ENCODE measurements around the gene TMEM238L. TPM values are rescaled to one million over a fixed set of nuclear protein-coding genes. Genes with fewer than 3 reads are reported as not detected.

The TMEM238L gene
- total and polyA plus RNA-seq, 2 of the 8 experiments (the other 6 are each of a cell fraction or from before 2014, with no cell fraction given) = not detected

DNA sequence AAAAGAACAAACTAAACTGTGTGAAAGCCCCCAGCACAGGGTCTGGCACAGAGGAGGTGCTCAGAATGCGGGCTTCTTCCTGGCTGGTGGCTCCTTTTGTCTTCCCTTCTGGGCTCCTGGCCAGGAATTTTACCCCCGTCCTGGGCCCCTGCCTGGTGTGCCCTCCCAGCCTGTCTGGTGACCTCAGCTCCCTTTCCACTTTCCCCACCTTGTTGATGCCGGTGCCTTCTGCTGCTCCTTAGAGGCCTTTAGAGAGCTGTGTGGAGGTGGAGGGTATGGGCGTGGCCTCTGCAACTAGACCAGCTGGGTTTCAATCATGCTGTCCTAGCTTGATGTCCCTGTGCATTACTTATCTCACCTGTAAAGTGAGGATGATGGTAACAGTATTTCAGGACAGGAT is 17.2 kb upstream of the TMEM238L start:
- H4K8ac ChIP-seq (ENCODE audit: extremely low read depth, insufficient read depth, low read length) = no peak overlapping the region
- H3K14ac ChIP-seq (ENCODE audit: insufficient read length) = no peak overlapping the region
- FAIRE-seq (no peak), DNase-seq (ENCODE audit: low read depth in 1 of 2, low spot score in 2 of 2) (no peak)
- WGBS, 2 experiments (ENCODE audit: extremely low coverage in 1 of 2, insufficient coverage in 1 of 2, insufficient read length in 1 of 2, insufficient replicate concordance in 2 of 2, low coverage in 1 of 2, low lambda C conversion rate in 2 of 2, missing lambda C conversion rate in 1 of 2) = 60% methylated on average over 4 of the region's 4 CpGs; no CpG with 5 or more reads in 1 of the 2 experiments
- no peaks in the 10 kb centered on the region for H4K20me1 ChIP-seq (replicated peaks in 1 of 2; ENCODE audit: control insufficient read depth in 1 of 2, insufficient read depth in 2 of 2, low read length in 2 of 2)
- H2BK120ac ChIP-seq (replicated peaks; ENCODE audit: low read depth, low read length) = no peak overlapping the region
- no peak overlapping the region for H2AK5ac ChIP-seq (ENCODE audit: low read depth, low read length)
- H3K9ac ChIP-seq (replicated peaks in 1 of 4; ENCODE audit: extremely low read depth in 1 of 4, low read depth in 3 of 4, low read length in 3 of 4) = no peak overlapping the region
- no peaks in the 10 kb centered on the region for H3K36me3 ChIP-seq (ENCODE audit: control insufficient read depth in 2 of 4, insufficient read depth in 4 of 4, low read length in 3 of 4)
- H3K4me3 ChIP-seq (ENCODE audit: extremely low read depth in 1 of 4, insufficient read depth in 2 of 4, low read depth in 3 of 4, low read length in 4 of 4) = no peak overlapping the region
- H3K4ac ChIP-seq (replicated peaks; ENCODE audit: insufficient read length, low read depth, low read length) = no peak overlapping the region
- H3K27ac ChIP-seq (ENCODE audit: low read depth, low read length) = no peak overlapping the region
- H2BK5ac ChIP-seq (ENCODE audit: low read depth, low read length) = no peak overlapping the region
- H2BK15ac ChIP-seq (ENCODE audit: low read length) = no peak overlapping the region
- no peak overlapping the region for H2AFZ ChIP-seq (ENCODE audit: low read length)
- H3K4me2 ChIP-seq (ENCODE audit: insufficient read depth in 1 of 2, low read depth in 2 of 2, low read length in 2 of 2) = no peak overlapping the region
- no peaks in the 10 kb centered on the region for H3K79me2 ChIP-seq (ENCODE audit: control insufficient read depth in 1 of 2, insufficient read depth in 2 of 2, low read length in 2 of 2)
- no peaks in the 10 kb centered on the region for H3K79me1 ChIP-seq (ENCODE audit: low read depth, low read length)
- no peaks in the 10 kb centered on the region for H3K4me1 ChIP-seq (replicated peaks in 1 of 4; ENCODE audit: control insufficient read depth in 3 of 4, insufficient read depth in 4 of 4, low read length in 3 of 4)
- H3K18ac ChIP-seq (ENCODE audit: extremely low read depth, low read length) = no peak overlapping the region
- no peak overlapping the region for H2BK12ac ChIP-seq (ENCODE audit: low read depth, low read length)
- H3K23ac ChIP-seq (ENCODE audit: insufficient read length) = no peak overlapping the region
- POLR2A ChIA-PET (ENCODE audit: partially characterized antibody) = interaction anchor here (1.8 kb wide), 1 partner anchor 22 kb away, joined by 4 read pairs; no protein-coding TSS in a partner anchor
- no peak overlapping the region for H3K56ac ChIP-seq (replicated peaks; ENCODE audit: insufficient read length, low read depth, low read length)
- no peaks in the 10 kb centered on the region for H3K9me3 ChIP-seq (ENCODE audit: insufficient read depth in 2 of 2, low read depth in 1 of 2, low read length in 1 of 2)
- CTCF ChIA-PET (ENCODE audit: partially characterized antibody) = interaction anchor here (0.9 to 3.0 kb wide), 6 partner anchors 22 to 171 kb away, joined by 3 to 12 read pairs (median 4); no protein-coding TSS in a partner anchor
- H4K91ac ChIP-seq (replicated peaks; ENCODE audit: insufficient read length, low read length) = no peak overlapping the region
- H3K27me3 ChIP-seq (replicated peaks in 1 of 4; ENCODE audit: control insufficient read depth in 3 of 4, extremely low read depth in 1 of 4, insufficient read depth in 3 of 4, low read length in 3 of 4) = no peaks in the 10 kb centered on the region
- H2BK20ac ChIP-seq (ENCODE audit: low read length) = no peak overlapping the region
- H3K23me2 ChIP-seq (ENCODE audit: low read depth, low read length) = no peaks in the 10 kb centered on the region
- no peak overlapping the region for H4K5ac ChIP-seq (ENCODE audit: insufficient read length, low read depth, low read length)
- no peak for TF ChIP-seq BACH1 (IDR thresholded peaks at IDR 0.05; ENCODE audit: low read length)
- no peak for TF ChIP-seq JUND (IDR thresholded peaks at IDR 0.05; ENCODE audit: low read length)
- TF ChIP-seq, protein P1, sequence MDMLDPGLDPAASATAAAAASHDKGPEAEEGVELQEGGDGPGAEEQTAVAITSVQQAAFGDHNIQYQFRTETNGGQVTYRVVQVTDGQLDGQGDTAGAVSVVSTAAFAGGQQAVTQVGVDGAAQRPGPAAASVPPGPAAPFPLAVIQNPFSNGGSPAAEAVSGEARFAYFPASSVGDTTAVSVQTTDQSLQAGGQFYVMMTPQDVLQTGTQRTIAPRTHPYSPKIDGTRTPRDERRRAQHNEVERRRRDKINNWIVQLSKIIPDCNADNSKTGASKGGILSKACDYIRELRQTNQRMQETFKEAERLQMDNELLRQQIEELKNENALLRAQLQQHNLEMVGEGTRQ (IDR thresholded peaks at IDR 0.05; ENCODE audit: low read length) = no peak
- no peak for TF ChIP-seq CHD2 (IDR thresholded peaks at IDR 0.05; ENCODE audit: low read length)
- TF ChIP-seq SRF (IDR thresholded peaks at IDR 0.05; ENCODE audit: low read depth, low read length) = no peak
- TF ChIP-seq CEBPB (IDR thresholded peaks at IDR 0.05; ENCODE audit: low read depth, low read length) = no peak
- TF ChIP-seq RXRA (IDR thresholded peaks at IDR 0.05; ENCODE audit: insufficient read depth, low read depth, low read length) = no peak
- no peak for TF ChIP-seq GTF2F1 (IDR thresholded peaks at IDR 0.05; ENCODE audit: borderline replicate concordance, low read depth, low read length)
- TF ChIP-seq EGR1 (IDR thresholded peaks at IDR 0.05; ENCODE audit: borderline replicate concordance, low read depth, low read length) = no peak
- TF ChIP-seq SP2 (IDR thresholded peaks at IDR 0.05; ENCODE audit: low read length) = no peak
- TF ChIP-seq EZH2 (IDR thresholded peaks at IDR 0.05; ENCODE audit: low read depth, low read length, severe bottlenecking) = no peak
- TF ChIP-seq POU5F1 (IDR thresholded peaks at IDR 0.05; ENCODE audit: low read depth, low read length) = no peak
- no peak for TF ChIP-seq NANOG (IDR thresholded peaks at IDR 0.05; ENCODE audit: insufficient read depth, low read depth, low read length, poor library complexity, severe bottlenecking)
- no peak for TF ChIP-seq BRCA1 (IDR thresholded peaks at IDR 0.05; ENCODE audit: low read depth, low read length)
- TF ChIP-seq POLR2AphosphoS5 (IDR thresholded peaks at IDR 0.05; ENCODE audit: low read depth, low read length) = no peak
